NCI-H226 (cell line): ENCODE data around the gene IPO5.
"Not testable (repeated sequence)": the region's sequence is repeated elsewhere in the genome, so short reads cannot be mapped to it uniquely, and the experiment has no call there.

Experiments used
- DNase-seq: peaks from one replicate; pipeline ENCODE4 v3.0.0-alpha.2; 2015

The IPO5 gene

DNA sequence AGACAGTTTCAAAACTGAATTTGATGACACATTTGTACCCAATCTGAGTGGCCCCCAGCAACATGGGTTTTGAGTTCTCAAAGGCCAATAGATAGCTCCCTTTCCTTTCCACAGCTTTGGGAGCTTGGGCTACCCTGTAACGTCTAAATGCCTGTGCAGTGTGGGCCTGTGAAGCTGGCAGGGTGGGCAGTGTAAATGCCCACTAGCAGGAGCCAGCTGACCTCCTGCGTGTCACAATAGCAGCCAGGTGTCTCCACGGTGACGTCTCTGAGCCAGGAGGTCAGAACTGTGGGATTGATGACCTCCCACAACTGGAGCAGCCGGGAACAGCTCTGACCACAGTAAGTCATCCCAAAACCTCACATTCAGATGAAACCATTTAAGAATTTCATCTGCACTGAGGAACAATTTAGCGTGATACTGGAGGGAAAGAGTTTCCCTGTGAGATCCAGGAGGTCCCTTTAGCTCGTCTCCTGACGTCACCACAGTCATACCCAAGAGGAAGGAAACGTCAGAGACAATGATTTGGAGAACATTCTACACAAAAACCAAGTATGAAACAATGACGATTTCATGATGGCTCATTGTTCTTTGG, at the start of gene IPO5:
Gene IPO5, plus strand, starts transcription at position 300 of the 595 bp plus-strand sequence. CDS start 23,022 bp downstream, outside the sequence.
- no peak for DNase-seq

GRCh38 chr13:97904059-97904458, 49.4 kb upstream of the IPO5 start:
- DNase-seq: no peak

DNA sequence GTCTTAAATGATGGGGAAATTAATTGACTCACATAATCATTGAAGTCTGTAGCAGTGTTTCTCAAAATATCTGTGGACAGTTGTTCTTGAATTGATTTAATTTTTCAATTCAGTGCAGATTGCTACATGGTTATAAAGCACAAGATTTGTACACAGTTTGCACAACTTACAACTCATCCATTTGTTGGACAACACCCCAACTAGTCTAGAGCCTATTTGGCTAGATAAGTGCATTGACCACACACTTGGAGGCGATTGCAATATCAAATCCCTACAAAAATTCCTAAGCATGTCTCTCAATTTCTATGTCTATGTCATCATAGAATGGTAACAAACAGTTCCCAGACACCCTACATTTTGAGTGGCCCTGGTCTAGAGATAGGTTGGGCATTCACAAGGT, 48.0 kb upstream of the IPO5 start:
- no peak for DNase-seq

GRCh38 chr13:97911311-97912138, 42.0 kb upstream of the IPO5 start:
- DNase-seq: no peak

DNA sequence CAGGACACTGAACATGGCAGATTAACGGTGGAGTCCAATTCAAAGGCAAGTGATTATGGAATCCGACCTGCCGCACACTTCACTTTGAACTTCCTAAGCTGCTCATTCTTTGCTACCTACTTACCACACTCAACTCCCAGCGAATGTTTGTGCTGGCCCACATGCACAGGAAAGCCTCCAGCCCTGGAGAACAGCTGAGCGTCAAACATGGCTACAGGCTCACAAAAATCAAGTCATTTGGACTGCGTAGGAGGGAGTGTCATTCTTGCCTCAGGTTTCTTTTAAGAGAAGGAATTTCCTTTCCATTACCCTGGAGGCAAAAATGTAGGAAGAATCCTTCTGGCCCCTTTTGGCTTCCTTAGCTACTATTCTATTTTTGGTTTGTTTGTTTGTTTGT, 41.3 kb upstream of the IPO5 start:
- no peak for DNase-seq

- DNase-seq: no peak
Observed at GRCh38 chr13:97913206-97913605, 40.3 kb upstream of the IPO5 start.

DNA sequence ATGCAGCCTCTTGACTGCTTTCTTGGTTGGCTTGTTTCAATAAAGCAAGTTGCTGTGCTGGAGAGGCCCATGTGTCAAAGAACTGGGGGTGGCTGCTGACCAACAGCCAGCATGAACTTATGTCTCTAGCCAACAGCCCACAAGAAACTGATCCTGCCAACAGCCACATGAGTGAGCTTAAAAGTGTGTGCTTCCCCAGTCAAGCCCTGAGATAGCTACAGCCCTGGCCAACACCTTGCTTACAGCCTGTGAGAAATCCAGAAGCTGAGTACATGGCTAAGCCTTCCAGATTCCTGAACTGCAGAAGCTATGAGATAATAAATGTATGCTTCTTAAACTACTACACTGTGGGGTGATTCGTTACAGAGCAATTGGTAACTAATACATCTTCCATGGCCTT, 38.9 kb upstream of the IPO5 start:
- DNase-seq: no peak

DNA sequence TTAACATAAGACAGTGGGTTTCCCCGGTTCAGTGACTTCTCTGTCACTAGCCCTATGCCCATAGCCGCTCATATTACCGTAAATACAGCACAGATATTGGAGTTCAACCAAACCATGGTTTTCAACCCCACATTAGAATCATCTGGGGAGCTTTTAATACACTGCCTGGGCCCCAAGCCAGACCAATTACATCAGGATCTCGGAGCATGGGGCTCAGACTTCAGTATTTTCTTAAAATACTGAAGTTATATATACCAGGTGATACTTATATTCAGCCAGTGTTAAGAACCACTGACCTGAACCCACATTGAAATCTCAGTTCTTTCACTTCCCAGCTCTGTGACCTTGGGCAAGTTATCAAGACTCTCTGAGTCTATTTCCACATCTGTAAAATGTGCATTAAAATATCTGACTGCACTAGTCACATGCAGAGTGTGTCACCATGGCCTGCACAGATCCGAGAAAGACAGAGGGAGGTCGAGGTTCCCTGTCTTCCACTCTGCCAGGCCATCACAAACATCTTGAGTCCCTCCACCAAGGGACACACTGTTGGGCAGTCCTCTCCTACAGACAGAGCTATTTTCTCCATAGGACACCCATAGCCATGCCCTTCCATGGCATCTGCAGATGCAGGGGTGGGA, 32.2 kb upstream of the IPO5 start:
- DNase-seq: no peak

DNA sequence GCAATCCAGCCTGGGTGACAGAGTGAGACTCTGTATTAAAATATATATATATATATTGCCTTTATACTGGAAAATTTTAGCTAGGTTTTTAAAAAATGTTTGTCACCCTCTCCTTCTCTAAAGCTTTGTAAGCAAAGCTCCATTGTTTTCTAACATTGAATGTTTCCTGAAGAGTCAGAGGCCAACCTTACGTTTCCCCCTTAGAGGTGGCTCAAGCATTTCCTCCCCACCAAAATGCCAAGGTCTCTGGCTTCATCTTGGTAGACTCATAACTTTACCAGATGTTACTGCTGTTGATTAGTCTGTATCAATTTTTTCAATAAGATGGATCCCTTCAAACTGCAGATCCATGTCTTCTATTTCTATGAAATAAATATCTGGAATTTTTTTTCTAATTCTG, 25.2 kb upstream of the IPO5 start:
- DNase-seq: no peak

GRCh38 chr13:97932036-97932435, 21.4 kb upstream of the IPO5 start:
- DNase-seq: no peak

DNA sequence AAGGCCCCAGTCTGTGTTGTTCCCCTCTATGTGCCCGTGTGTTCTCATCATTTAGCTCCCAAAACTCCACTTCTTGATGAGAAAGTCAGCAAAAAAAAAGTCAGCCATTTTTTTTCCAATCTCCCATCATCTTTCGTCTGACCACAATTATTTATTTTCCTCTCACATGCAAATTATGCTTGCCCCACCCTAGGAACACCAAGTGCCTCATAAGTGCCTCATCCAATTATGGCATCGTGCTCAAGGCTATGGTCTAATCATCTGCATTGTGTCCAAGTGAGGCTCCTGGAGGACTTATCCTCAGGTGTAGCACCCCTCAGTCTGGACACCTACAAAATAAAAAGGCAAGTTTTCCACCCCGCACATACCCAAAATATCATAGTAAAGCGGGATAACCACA, 20.8 kb upstream of the IPO5 start:
- DNase-seq: no peak

- no peak for DNase-seq
Observed at GRCh38 chr13:97933776-97934175, 19.7 kb upstream of the IPO5 start.

- no peak for DNase-seq
Observed at GRCh38 chr13:97934590-97934989, 18.9 kb upstream of the IPO5 start.

DNA sequence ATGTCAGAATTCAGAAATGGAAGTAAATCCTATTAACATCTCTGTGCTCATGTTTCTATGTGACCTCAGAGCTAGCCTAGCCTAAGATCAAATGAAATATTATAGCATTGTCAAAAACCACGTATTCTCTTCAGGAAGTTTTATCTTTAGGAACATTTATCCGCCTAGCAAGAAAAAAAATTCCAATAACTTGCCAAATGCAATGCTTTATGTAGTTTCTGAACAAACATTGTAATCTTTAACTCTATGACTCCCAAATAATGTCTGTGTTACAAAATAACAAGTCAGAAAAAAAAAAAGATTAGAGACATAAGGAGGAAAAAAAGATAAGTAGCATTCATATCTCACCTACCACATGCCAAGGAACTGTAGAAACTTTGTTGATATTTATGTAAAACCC, 18.4 kb upstream of the IPO5 start:
- DNase-seq: no peak

DNA sequence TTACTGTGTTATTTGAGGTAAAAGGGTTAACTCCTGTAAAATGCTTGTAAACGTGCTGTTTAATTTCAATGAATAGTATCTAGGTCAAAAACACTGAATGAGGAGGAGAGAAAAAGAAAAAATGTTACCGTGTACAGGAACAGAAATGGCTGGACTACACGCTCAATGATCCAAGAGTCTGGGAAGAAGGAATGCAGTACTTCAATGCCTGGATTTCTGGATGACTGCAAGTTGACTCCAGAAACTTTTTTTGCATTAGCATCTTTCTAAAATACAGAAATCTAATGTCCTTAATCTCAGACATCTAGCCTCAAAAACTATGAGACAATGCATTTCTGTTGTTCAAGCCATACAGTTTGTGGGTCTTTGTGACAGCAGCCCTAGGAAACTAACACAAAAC, 17.4 kb upstream of the IPO5 start:
- DNase-seq: no peak

DNA sequence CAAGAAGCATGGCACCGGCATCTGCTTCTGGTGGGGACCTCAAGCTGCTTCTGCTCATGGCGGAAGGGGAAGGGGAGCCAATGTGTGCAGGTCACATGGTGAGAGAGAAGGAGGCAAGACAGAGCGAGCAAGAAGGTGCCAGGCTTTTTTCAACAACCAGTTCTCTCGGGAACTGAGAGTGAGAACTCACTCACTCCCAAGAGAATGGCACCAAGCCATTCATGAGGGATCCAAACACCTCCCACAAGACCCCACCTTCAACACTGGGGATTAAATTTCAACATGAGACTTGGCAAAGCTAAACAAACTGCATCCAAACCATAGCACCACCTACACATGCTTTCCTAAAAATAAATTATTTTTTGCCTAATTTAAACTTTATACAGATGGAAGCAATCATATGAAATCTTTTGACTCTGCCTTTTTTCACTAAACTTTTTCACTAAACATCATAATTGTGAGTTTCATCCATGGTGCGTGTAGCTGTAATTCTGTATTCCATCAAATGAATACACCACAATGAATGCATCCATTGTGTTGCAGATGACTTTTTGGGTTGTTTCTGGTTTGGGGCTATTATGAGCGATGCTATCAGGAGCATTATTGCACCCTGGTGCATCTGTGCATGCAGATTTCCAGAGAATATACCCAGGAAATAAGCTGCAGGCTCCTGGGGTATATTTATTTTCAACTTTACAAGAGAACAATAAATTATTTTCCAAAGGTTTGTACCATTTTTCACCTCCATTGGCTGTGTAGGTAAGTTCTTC, 14.6 kb upstream of the IPO5 start:
- no peak for DNase-seq

GRCh38 chr13:97944396-97945029, 9.0 kb upstream of the IPO5 start:
- peak; percentile 63 for DNase-seq

DNA sequence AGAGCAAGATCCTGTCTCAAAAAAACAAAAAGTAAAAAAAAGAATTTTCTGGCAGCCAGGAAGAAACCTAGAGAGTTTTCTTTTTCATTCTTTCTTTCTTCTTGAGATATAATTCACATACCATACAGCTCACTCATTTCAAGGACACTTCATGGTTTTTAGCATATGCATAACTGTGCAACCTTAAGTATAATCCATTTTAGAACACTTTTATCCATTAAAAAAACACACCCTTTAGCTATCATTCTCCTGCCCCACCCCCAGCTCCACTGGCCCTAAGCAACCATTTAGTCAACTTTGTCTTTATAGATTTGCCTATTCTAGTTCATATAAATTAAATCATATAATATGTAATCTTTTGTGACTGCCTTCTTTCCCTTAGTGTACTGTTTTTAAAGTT, 8.1 kb upstream of the IPO5 start:
- no peak for DNase-seq

DNA sequence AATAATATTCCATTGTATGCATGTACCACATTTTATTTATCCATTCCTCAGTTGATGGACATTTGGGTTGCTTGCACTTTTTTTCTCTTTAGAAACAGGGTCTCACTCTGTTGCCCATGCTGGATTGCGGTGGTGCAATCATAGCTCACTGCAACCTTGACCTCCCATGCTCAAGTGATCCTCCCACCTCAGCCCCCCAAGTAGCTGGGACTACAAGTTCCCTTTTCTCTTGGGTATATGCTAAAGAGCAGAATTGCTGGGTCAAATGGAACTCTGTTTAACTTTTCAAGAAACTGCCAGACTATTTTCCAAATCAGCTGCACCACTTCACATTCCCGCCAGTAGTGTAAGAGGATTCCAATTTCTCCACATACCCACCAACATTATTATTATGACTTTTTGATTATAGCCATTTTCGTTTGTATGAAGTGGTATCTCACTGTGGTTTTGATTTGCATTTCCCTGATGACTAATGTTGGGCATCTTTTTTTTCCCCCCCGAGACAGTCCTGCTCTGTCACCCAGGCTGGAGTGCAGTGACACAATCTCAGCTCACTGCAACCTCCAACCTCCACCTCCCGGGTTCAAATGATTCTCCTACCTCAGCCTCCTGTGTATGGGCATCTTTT, 7.6 kb upstream of the IPO5 start:
- no peak for DNase-seq

DNA sequence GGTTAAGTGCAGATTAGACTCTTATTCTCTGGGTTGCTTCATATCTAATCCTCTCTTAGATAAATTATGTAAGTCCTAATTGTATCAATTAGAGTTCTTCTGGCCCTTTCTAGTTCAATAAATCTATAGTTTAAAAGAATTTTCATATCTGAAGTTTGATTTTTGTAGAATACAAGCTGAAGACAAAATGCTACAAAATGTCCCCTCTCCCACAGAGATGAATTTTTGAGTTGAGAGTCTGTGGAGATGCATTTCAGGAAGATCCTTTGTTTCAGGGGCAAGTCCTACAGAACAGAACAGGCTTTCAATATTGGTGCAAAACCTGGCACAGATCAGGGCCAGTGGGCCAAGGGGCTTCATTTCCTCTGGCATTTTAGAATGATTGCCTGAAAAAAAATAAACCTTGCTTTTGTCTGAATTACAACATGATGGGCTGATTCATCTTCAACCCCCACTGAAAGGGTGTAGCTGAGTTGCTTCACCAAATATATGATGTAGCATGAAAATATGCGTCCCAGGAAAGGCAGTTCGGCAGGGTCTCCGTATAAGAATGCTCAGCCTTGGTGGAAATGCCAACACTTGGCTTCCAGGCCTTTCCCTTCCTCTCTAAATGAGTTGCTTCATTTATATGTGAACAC, 6.4 kb upstream of the IPO5 start:
- DNase-seq: peak; percentile 91

DNA sequence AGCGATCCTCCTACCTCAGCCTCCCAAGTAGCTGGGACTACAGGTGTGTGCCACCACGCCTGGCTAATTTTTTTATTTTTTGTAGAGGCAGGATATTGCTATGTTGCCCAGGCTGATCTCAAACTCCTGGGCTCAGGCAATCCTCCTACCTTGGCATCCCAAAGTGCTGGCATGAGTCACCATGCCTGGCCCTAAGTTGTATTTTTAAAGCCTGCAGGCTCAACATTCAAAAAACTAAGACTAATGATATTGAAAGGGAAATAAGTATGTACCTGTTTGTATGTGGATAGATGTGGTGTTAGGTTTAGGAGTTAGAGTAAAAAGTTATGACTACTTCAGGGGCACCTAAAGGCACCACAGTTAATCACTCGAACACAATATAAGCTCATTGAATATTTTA, 5.4 kb upstream of the IPO5 start:
- DNase-seq: peak; percentile 68

GRCh38 chr13:97949316-97949715, 4.2 kb upstream of the IPO5 start:
- DNase-seq: not testable (repeated sequence)
